Measurements from ENCODE around the gene MTRF1L. TPM values are rescaled to one million over a fixed set of nuclear protein-coding genes. Genes with fewer than 3 reads are reported as not detected.
A peak's percentile ranks its signal among the peaks of the same experiment; 100 is the strongest.

Gene MTRF1L
- total RNA-seq, 4 donors from 2014 or later: 18.0 to 30.9 (median 22.5) TPM

DNA sequence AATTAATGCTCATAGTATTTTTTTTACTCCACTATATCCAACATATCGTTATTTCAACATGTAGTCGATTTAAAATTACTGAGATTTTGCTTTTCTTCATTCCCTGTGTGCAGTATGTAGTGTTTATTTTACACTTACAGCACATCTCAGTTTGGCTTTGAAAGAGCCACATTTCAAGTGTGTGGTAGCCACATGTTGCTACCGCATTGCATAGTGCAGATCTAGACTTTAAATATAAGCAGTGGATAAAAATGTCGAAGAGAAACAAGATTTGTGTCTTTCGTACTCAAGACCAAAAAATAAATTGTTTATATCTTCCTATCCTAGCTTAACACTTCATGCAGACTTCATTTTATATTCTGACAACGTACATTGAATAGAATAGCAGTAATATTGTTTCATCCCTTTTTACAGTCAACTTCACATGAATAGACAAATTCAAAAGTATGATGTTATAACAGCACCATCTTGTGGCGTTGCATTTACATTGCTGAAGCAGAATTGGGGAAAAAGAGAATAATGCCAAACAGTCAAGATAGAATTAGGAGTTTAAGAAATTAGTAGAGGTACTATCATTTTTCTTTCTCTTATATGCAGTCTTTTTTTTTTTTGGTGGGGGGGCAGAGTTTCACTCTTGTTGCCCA, 49.5 kb downstream of the MTRF1L start:
- DNase-seq (ENCODE audit: low spot score): no peak
- TF ChIP-seq, protein P1, sequence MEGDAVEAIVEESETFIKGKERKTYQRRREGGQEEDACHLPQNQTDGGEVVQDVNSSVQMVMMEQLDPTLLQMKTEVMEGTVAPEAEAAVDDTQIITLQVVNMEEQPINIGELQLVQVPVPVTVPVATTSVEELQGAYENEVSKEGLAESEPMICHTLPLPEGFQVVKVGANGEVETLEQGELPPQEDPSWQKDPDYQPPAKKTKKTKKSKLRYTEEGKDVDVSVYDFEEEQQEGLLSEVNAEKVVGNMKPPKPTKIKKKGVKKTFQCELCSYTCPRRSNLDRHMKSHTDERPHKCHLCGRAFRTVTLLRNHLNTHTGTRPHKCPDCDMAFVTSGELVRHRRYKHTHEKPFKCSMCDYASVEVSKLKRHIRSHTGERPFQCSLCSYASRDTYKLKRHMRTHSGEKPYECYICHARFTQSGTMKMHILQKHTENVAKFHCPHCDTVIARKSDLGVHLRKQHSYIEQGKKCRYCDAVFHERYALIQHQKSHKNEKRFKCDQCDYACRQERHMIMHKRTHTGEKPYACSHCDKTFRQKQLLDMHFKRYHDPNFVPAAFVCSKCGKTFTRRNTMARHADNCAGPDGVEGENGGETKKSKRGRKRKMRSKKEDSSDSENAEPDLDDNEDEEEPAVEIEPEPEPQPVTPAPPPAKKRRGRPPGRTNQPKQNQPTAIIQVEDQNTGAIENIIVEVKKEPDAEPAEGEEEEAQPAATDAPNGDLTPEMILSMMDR (IDR thresholded peaks at IDR 0.05): no peak
- ATAC-seq (ENCODE audit: low FRiP score): no peak

DNA sequence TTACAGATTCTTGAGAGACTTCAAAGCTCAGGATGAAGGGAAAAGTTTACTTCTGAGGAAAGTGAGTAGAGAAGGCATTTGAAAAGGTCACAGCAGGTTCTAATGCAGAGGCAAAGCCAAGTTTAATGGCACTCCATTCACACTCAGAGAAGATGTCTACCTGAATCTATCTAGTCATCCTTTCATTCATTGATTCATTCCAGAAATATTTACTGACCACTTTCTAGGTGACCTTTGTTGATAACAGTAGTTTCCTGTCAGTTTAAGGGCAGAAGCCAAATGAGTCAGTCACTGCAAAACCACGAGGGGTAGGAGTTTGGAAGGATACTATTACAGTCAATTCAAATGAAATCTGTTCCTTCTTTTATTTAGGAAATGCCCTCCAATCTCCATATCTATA, 50.5 kb downstream of the MTRF1L start:
- DNase-seq (ENCODE audit: low spot score): no peak
- TF ChIP-seq, protein P1 (IDR thresholded peaks at IDR 0.05): no peak
- no peak for ATAC-seq (ENCODE audit: low FRiP score)

DNA sequence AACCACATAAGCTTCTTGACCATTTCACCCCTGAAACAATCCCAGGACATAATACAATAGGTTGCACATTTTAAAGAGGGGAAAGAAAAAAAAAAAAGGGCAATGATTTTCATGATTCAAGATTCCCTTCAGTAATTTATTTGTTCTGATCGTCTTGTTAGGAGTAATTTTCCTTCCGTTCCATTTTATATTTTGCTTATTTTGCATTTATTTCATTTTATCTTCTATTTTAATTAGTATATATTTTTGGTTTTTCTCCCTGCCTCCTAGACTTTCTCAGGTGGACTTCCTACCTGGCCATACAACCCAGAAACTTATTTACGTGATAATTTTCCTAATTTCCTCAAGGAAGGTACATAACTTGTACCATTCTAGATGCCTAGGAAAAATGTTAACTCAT, 52.3 kb downstream of the MTRF1L start:
- ATAC-seq (ENCODE audit: low FRiP score) (no peak), DNase-seq (ENCODE audit: low spot score) (no peak)
- TF ChIP-seq, protein P1 (IDR thresholded peaks at IDR 0.05): no peak

DNA sequence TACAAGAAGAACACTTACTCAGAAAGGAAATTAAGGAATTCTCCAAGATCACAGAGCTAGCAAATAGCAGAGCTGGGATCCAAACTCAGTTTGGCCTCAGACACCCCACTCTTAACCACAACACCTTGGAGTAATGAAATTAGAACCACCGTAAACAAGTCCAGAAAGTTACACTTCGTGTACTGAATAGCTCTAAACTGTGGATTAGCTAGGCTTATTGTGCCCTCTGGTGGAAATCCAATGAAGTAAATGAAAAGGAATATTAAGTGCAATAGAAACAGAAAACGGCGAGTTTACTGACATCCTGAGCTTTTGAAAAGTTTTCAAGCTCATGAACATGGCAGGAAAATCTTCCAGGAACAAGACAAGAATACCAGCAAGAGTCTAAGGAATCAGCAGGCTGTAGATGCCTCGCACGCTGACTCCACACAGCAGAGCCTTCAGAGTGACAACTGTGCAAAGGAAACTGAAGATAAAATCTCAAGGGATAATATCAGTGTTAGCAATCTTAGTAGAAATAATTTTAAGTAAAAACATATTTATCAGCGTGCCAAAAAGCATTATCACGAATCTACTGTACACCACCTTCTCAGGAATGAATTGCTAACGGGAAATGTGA, 54.2 kb downstream of the MTRF1L start:
- DNase-seq (ENCODE audit: low spot score): no peak
- TF ChIP-seq, protein P1 (IDR thresholded peaks at IDR 0.05): peak in 1 of 3 donors; percentile 5
- no peak for ATAC-seq (ENCODE audit: low FRiP score)

DNA sequence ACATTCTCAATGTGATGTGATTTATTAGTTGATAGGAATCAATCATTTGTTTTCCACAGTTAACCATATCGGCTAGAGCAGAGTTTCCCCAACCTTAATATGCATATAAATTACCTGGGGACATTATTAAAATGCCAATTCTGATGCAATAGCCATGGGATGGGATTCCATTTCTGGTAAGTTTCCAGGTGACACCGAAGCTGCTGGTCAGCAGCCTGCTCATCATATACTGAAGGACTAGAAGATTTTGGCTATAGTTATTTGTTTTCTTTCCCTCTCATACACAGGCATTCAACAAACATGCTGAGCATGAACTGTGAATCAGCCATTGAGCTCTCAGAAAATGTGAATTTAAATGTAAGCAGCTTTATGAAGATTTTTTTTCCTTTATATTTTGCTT, 55.5 kb downstream of the MTRF1L start:
- TF ChIP-seq, protein P1 (IDR thresholded peaks at IDR 0.05): no peak
- no peak for ATAC-seq (ENCODE audit: low FRiP score)

DNA sequence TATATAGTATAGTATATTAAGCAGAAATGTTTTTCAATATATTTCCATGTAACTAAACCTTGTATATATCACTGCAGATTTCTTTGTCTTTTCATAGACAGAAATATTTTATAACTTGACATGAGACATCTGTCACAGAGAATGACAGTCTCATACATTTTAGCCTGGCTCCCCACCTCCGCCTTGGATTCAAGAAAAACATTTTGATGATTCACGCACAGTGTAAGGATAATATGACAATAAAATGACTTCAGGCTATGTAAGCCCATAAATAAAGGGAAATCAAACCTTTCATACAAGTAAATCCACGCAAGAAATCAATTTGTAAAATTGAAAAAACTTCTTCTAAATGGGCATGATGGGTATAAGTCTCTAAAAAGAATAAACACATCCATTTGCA, 56.0 kb downstream of the MTRF1L start:
- ATAC-seq (ENCODE audit: low FRiP score): no peak
- DNase-seq (ENCODE audit: low spot score): no peak
- TF ChIP-seq, protein P1 (IDR thresholded peaks at IDR 0.05): no peak

More for the DNA sequence above, 55.5 kb downstream of the MTRF1L start:
- DNase-seq (ENCODE audit: low spot score): no peak

All from omental fat pad (tissue), 4 donors.